ENCODE data around the gene C9orf50. TPM values are rescaled to one million over a fixed set of nuclear protein-coding genes. Genes with fewer than 3 reads are reported as not detected.
A peak's percentile ranks its signal among the peaks of the same experiment; 100 is the strongest.

The C9orf50 gene
- polyA plus RNA-seq, result not detected in 2 replicates
- not detected in 2 replicates for polyA minus RNA-seq

- no peak within 1 kb of the TSS for H3K27ac ChIP-seq (ENCODE audit: low read length)
- H2AFZ ChIP-seq (ENCODE audit: low read depth, low read length), result no peak within 1 kb of the TSS
- H3K9ac ChIP-seq (ENCODE audit: low read length), result peak within 1 kb of the TSS; percentile 42
Observed at GRCh38 chr9:129620669-129621295, at the start of gene C9orf50. C9orf50 (minus strand) TSS chr9:129621101; CDS start chr9:129620574, 527 bp downstream.

GRCh38 chr9:129669946-129670345 is 49.0 kb upstream of the C9orf50 start:
- Histone ChIP-seq H3K27ac (ENCODE audit: low read length) (no peak overlapping the region), H3K9ac (ENCODE audit: low read length) (no peak overlapping the region), H3K27me3 (ENCODE audit: insufficient read depth, low read depth, low read length) (peaks cover 23% of the 10 kb centered on the region), H4K20me1 (ENCODE audit: insufficient read depth) (no peaks in the 10 kb centered on the region), H3K9me2 (ENCODE audit: insufficient read depth, low read length) (no peaks in the 10 kb centered on the region), H3K9me3 (ENCODE audit: low read length) (no peaks in the 10 kb centered on the region), H3F3A (ENCODE audit: insufficient read depth, low read length, poor library complexity, severe bottlenecking) (no peaks in the 10 kb centered on the region), H3K4me2 (ENCODE audit: low read length) (no peak overlapping the region), H2AFZ (ENCODE audit: low read depth, low read length) (no peak overlapping the region), H3K36me3 (ENCODE audit: insufficient read depth, low read length) (no peaks in the 10 kb centered on the region), H3K79me2 (replicated peaks; ENCODE audit: insufficient read depth, low read length) (no peaks in the 10 kb centered on the region), H3K4me3 (ENCODE audit: low read length) (no peak overlapping the region)
- TF ChIP-seq REST (IDR thresholded peaks at IDR 0.05; ENCODE audit: borderline replicate concordance), result no peak

More at GRCh38 chr9:129620669-129621295, at the start of gene C9orf50:
- H4K20me1 ChIP-seq (ENCODE audit: insufficient read depth), result no peaks in the 10 kb centered on the region
- peaks cover 24% of the 10 kb centered on the region for H3K27me3 ChIP-seq (ENCODE audit: insufficient read depth, low read depth, low read length)
- no peaks in the 10 kb centered on the region for H3F3A ChIP-seq (ENCODE audit: insufficient read depth, low read length, poor library complexity, severe bottlenecking)
- peak; percentile 39 for TF ChIP-seq POLR2AphosphoS5 (IDR thresholded peaks at IDR 0.05)
- TF ChIP-seq REST (IDR thresholded peaks at IDR 0.05; ENCODE audit: borderline replicate concordance), result no peak
- no peak for TF ChIP-seq RAD21 (conservative IDR thresholded peaks at IDR 0.05)
- H3K36me3 ChIP-seq (ENCODE audit: insufficient read depth, low read length), result no peaks in the 10 kb centered on the region
- H3K9me2 ChIP-seq (ENCODE audit: insufficient read depth, low read length), result no peaks in the 10 kb centered on the region
- H3K4me2 ChIP-seq (ENCODE audit: low read length), result no peak within 1 kb of the TSS
- H3K9me3 ChIP-seq (ENCODE audit: low read length), result no peaks in the 10 kb centered on the region
- no peaks in the 10 kb centered on the region for H3K79me2 ChIP-seq (replicated peaks; ENCODE audit: insufficient read depth, low read length)
- peak within 1 kb of the TSS; percentile 60 for H3K4me3 ChIP-seq (ENCODE audit: low read length)

GRCh38 chr9:129669141-129669718 is 48.3 kb upstream of the C9orf50 start:
- Histone ChIP-seq H2AFZ (ENCODE audit: low read depth, low read length) (no peak overlapping the region), H3K9me2 (ENCODE audit: insufficient read depth, low read length) (no peaks in the 10 kb centered on the region), H3K9ac (ENCODE audit: low read length) (no peak overlapping the region), H3K4me2 (ENCODE audit: low read length) (no peak overlapping the region), H3F3A (ENCODE audit: insufficient read depth, low read length, poor library complexity, severe bottlenecking) (no peaks in the 10 kb centered on the region), H3K79me2 (replicated peaks; ENCODE audit: insufficient read depth, low read length) (no peaks in the 10 kb centered on the region), H3K36me3 (ENCODE audit: insufficient read depth, low read length) (no peaks in the 10 kb centered on the region), H3K27me3 (ENCODE audit: insufficient read depth, low read depth, low read length) (peaks cover 31% of the 10 kb centered on the region), H3K4me3 (ENCODE audit: low read length) (no peak overlapping the region), H3K27ac (ENCODE audit: low read length) (no peak overlapping the region), H3K9me3 (ENCODE audit: low read length) (no peaks in the 10 kb centered on the region), H4K20me1 (ENCODE audit: insufficient read depth) (no peaks in the 10 kb centered on the region)
- TF ChIP-seq EP300 (conservative IDR thresholded peaks at IDR 0.05; ENCODE audit: poor library complexity, severe bottlenecking) (no peak), EZH2 (IDR thresholded peaks at IDR 0.05; ENCODE audit: borderline replicate concordance, insufficient read depth, low read length, poor library complexity, severe bottlenecking) (no peak), REST (IDR thresholded peaks at IDR 0.05; ENCODE audit: borderline replicate concordance) (no peak), CTCF (IDR thresholded peaks at IDR 0.05; ENCODE audit: poor library complexity, severe bottlenecking) (no peak), RAD21 (conservative IDR thresholded peaks at IDR 0.05) (no peak), TAF1 (IDR thresholded peaks at IDR 0.05; ENCODE audit: low read depth) (no peak), MXI1 (conservative IDR thresholded peaks at IDR 0.05; ENCODE audit: poor library complexity, severe bottlenecking) (no peak), POLR2AphosphoS5 (IDR thresholded peaks at IDR 0.05) (no peak)

Measured in neural cell (in vitro differentiated cells).